Left ventricle myocardium inferior (tissue), 1 donor: ENCODE measurements around the gene ASIC2. TPM values are rescaled to one million over a fixed set of nuclear protein-coding genes. Genes with fewer than 3 reads are reported as not detected.

Experiments used
- DNase-seq: peaks from one replicate; pipeline ENCODE4 v3.0.0-alpha.2; 2020
- H3K27ac ChIP-seq: fragments of 200-600 bp; replicated peaks from 2 replicates; pipeline ENCODE4 v1.8.0; 2021
- H3K27me3 ChIP-seq: fragments of 200-600 bp; 2 replicates; pipeline ENCODE4 v1.8.0; 2021; ENCODE audit warnings: low read depth
- H3K36me3 ChIP-seq: fragments of 200-600 bp; 2 replicates; pipeline ENCODE4 v1.8.0; 2021
- H3K4me1 ChIP-seq: fragments of 200-600 bp; 2 replicates; pipeline ENCODE4 v1.8.0; 2021
- H3K4me3 ChIP-seq: fragments of 200-600 bp; 2 replicates; pipeline ENCODE4 v1.8.0; 2021; ENCODE audit warnings: mild to moderate bottlenecking, moderate library complexity
- H3K9me3 ChIP-seq: fragments of 200-600 bp; replicated peaks from 2 replicates; pipeline ENCODE4 v1.8.0; 2021
- CTCF ChIP-seq: fragments of 200-600 bp; IDR thresholded peaks from 2 replicates; pipeline ENCODE4 v1.8.0; 2021; ENCODE audit warnings: antibody characterized with exemption, mild to moderate bottlenecking, borderline replicate concordance
- intact Hi-C: fragments of 100-400 bp; cut with micrococcal nuclease; formaldehyde crosslinking; loops from one replicate; pipeline ENCODE4 v1.11.0; 2022
- total RNA-seq: library from RNA; stranded (reverse); fragmentation: NEBNext Ultra II Directional; extraction: Animal tissue kit (Norgen Biotek cat#: 25700); gene quantifications from one replicate; pipeline ENCODE4 v1.2.1, GENCODE V29; 2021
- donor health status: DM: no; HTN: yes; CAD: no; lungs with severe emphysema.

Gene ASIC2
- total RNA-seq, 1 donor from 2014 or later: not detected

DNA sequence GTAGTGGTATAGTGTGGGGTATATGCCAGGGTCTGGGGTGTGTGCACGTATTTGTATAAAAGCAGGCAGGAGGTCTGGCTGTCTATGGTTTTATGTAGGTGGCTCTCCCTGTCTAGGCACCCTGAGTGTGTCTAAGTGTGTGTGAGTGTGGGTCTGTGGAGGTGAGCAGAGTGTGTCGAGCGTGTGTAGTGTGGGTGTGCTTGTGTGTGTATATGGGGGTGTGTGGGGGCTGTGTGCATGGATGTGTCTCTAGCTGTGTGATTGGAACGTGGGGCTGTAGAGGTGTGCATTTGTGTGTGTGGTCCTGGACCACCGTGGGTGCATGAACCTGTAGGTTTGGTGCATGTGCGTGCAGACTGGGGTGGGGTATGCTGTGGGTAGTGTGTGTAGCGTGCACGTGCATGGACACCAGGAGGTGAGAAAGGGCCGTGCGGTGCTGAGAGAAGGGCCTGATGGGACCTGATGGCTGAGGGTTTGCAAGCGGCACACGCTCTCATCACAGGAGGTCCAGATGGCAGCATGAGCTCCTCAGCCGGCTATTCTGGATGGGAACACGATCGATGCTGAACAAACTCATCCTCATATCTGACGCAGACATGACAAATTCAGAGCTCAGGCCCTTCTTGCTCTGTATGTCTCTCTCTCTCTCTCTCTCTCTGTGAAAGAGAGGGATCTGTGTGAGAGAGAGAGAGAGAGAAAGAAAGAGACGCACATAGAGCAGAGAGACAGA, 273.8 kb downstream of the ASIC2 start:
- intact Hi-C loops: no loop called here
- no peak overlapping the region for H3K27ac ChIP-seq
- no peaks in the 10 kb centered on the region for H3K9me3 ChIP-seq
- no peak for TF ChIP-seq CTCF
- H3K36me3 ChIP-seq: no peaks in the 10 kb centered on the region
- peaks cover 78% of the 10 kb centered on the region for H3K27me3 ChIP-seq
- DNase-seq: no peak
- no peaks in the 10 kb centered on the region for H3K4me1 ChIP-seq
- no peak overlapping the region for H3K4me3 ChIP-seq

DNA sequence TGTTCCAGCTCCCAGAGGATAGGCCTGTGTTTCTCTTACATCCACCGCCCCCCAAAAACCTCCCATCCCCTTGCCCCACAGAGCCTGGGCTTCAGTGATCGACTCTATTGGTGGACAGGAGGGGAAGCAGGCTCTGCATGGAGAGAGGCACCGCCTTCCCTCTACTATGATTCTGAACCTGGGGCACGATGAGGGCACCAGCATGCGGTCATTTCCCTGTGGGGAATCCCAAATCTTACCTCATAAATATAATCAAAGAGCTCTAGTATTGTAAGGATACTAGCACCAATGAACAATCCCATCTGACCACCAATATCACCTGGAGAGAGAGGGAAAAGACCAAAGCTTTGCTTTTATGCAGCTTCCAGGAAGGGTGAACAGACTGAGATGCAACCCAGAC, 275.7 kb downstream of the ASIC2 start:
- no peak for TF ChIP-seq CTCF
- peaks cover 78% of the 10 kb centered on the region for H3K27me3 ChIP-seq
- H3K36me3 ChIP-seq: no peaks in the 10 kb centered on the region
- H3K9me3 ChIP-seq: no peaks in the 10 kb centered on the region
- intact Hi-C loops: no loop called here
- no peak overlapping the region for H3K27ac ChIP-seq
- DNase-seq: no peak
- no peak overlapping the region for H3K4me3 ChIP-seq
- H3K4me1 ChIP-seq: no peaks in the 10 kb centered on the region

- Histone ChIP-seq H3K36me3 (no peaks in the 10 kb centered on the region), H3K27ac (no peak overlapping the region), H3K4me1 (no peaks in the 10 kb centered on the region), H3K27me3 (peaks cover 76% of the 10 kb centered on the region), H3K4me3 (no peak overlapping the region), H3K9me3 (no peaks in the 10 kb centered on the region)
- intact Hi-C loops: no loop called here
- DNase-seq: no peak
- no peak for TF ChIP-seq CTCF
Observed at GRCh38 chr17:33016920-33017319, 276.2 kb downstream of the ASIC2 start.

DNA sequence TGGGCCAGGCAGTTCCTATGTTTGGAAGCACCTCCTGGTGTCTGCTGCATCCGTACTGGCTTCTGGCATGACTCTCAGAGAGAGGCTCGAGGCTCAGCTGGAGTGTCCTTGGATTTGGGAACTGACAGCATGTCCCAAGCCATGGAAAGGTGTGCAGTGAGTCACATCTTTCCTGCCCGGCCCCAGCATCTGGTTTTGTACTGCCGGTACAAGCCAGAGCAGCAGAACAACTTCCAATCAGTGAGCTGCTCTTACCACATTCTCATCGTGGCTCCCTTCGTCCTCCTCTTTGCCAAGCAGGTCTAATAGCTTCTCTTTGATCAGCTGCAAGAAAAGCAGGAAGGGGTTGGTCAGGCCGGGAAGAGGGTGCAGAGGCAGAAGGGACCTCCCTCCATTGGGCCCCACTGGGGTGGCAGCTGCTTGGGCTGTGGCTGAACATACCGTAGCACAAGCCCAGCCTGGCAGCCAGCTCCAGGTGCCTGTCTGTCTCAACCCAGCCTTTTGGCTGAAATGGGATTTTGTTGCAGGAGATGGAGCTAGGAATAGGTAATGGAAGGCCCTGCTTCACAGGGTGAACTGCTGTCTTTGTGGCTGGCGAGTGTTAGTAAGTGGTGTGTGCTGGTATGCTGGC, 277.3 kb downstream of the ASIC2 start:
- Histone ChIP-seq H3K4me1 (no peaks in the 10 kb centered on the region), H3K4me3 (no peak overlapping the region), H3K9me3 (no peaks in the 10 kb centered on the region), H3K27me3 (peaks cover 77% of the 10 kb centered on the region), H3K27ac (no peak overlapping the region), H3K36me3 (no peaks in the 10 kb centered on the region)
- intact Hi-C loops: no loop called here
- no peak for TF ChIP-seq CTCF
- no peak for DNase-seq

- no peak overlapping the region for H3K27ac ChIP-seq
- H3K36me3 ChIP-seq: no peaks in the 10 kb centered on the region
- DNase-seq: no peak
- peaks cover 66% of the 10 kb centered on the region for H3K27me3 ChIP-seq
- H3K4me1 ChIP-seq: no peaks in the 10 kb centered on the region
- intact Hi-C loops: no loop called here
- TF ChIP-seq CTCF: no peak
- no peaks in the 10 kb centered on the region for H3K9me3 ChIP-seq
- no peak overlapping the region for H3K4me3 ChIP-seq
Observed at GRCh38 chr17:33014751-33015150, 278.3 kb downstream of the ASIC2 start.
